WTC11 (cell line): ENCODE measurements around the gene RNU1-4. TPM values are rescaled to one million over a fixed set of nuclear protein-coding genes. Genes with fewer than 3 reads are reported as not detected.

Experiments
- ATAC-seq: fragments of 200-7000 bp; cut with Tn5 transposase; 2 replicates; pipeline ENCODE4 v1.10.0; 2021; ENCODE audit warnings: mild to moderate bottlenecking, moderate library complexity
- CTCF ChIA-PET: fragments of 300-600 bp; sonication (Branson Sonifier 250); formaldehyde crosslinking; loops from one replicate; lab custom pipeline; 2021; ENCODE audit warnings: antibody characterized with exemption; lab: Charles Lee
- POLR2A ChIA-PET: fragments of 350-600 bp; sonication (Branson Sonifier 250); formaldehyde crosslinking; loops from one replicate; lab custom pipeline; 2021; ENCODE audit warnings: antibody characterized with exemption; lab: Charles Lee
- DNase-seq: peaks from one replicate; pipeline ENCODE4 v3.0.0; 2021; ENCODE audit warnings: low spot score
- H3K27ac Mint-ChIP-seq: 2 replicates; pipeline ENCODE4 v1.8.0; 2021; ENCODE audit warnings: mixed read lengths
- H3K27me3 Mint-ChIP-seq: 2 replicates; pipeline ENCODE4 v1.8.0; 2021; ENCODE audit warnings: low read depth, mild to moderate bottlenecking, moderate library complexity, mixed read lengths
- H3K36me3 Mint-ChIP-seq: 2 replicates; pipeline ENCODE4 v1.8.0; 2021; ENCODE audit warnings: mixed read lengths
- H3K4me1 Mint-ChIP-seq: 2 replicates; pipeline ENCODE4 v1.8.0; 2022; ENCODE audit warnings: mixed read lengths
- H3K4me3 Mint-ChIP-seq: 2 replicates; pipeline ENCODE4 v1.8.0; 2021; ENCODE audit warnings: mild to moderate bottlenecking, moderate library complexity, mixed read lengths
- H3K9me3 Mint-ChIP-seq: 2 replicates; pipeline ENCODE4 v1.8.0; 2021; ENCODE audit warnings: mixed read lengths
- E2F1 ChIP-seq: sonication (generic); formaldehyde crosslinking; IDR thresholded peaks from 2 replicates; pipeline ENCODE4 v1.8.0; 2022; ENCODE audit warnings: mild to moderate bottlenecking, missing genetic modification reagents
- GRHL2 ChIP-seq: fragments of 250-450 bp; sonication (Bioruptor Pico); IDR thresholded peaks from 2 replicates; pipeline ENCODE4 v1.8.0; 2022; ENCODE audit warnings: mild to moderate bottlenecking, moderate library complexity; ENCODE audit not compliant: insufficient replicate concordance, severe bottlenecking
- MYBL2 ChIP-seq: sonication (generic); formaldehyde crosslinking; IDR thresholded peaks from 2 replicates; pipeline ENCODE4 v1.8.1; 2023; ENCODE audit warnings: mild to moderate bottlenecking, moderate library complexity, missing genetic modification reagents
- NFE2L1 ChIP-seq: sonication (generic); formaldehyde crosslinking; IDR thresholded peaks from 2 replicates; pipeline ENCODE4 v1.8.1; 2023; ENCODE audit warnings: missing genetic modification reagents
- NR2C2 ChIP-seq: sonication (generic); formaldehyde crosslinking; IDR thresholded peaks from 2 replicates; pipeline ENCODE4 v1.8.0; 2022; ENCODE audit warnings: mild to moderate bottlenecking, missing genetic modification reagents
- SMAD4 ChIP-seq: sonication (generic); formaldehyde crosslinking; IDR thresholded peaks from 2 replicates; pipeline ENCODE4 v1.8.0; 2022; ENCODE audit warnings: mild to moderate bottlenecking, missing genetic modification reagents
- TCF7 ChIP-seq: sonication (generic); formaldehyde crosslinking; IDR thresholded peaks from 2 replicates; pipeline ENCODE4 v1.8.0; 2022; ENCODE audit warnings: mild to moderate bottlenecking, low read depth, missing genetic modification reagents, moderate library complexity
- ZNF219 ChIP-seq: sonication (generic); formaldehyde crosslinking; IDR thresholded peaks from 2 replicates; pipeline ENCODE4 v1.8.0; 2023; ENCODE audit warnings: missing genetic modification reagents, mild to moderate bottlenecking, borderline replicate concordance
- ZNF263 ChIP-seq: sonication (generic); formaldehyde crosslinking; IDR thresholded peaks from 2 replicates; pipeline ENCODE4 v1.8.1; 2022; ENCODE audit warnings: low read depth, mild to moderate bottlenecking, moderate library complexity, missing genetic modification reagents
- total RNA-seq: library from RNA; stranded (reverse); gene quantifications from 3 replicates; pipeline ENCODE4 v1.2.3, GENCODE V29; 2021
- TF ChIP-seq, protein P1 (sequence below): fragments of 250-450 bp; sonication (Bioruptor Pico); IDR thresholded peaks from 2 replicates; pipeline ENCODE4 v1.9.0; 2021; ENCODE audit warnings: moderate library complexity, mild to moderate bottlenecking, inconsistent platforms, borderline replicate concordance
- TF ChIP-seq, protein P2 (sequence below): sonication (generic); formaldehyde crosslinking; IDR thresholded peaks from 2 replicates; pipeline ENCODE4 v1.8.1; 2022; ENCODE audit warnings: missing genetic modification reagents, borderline replicate concordance
- TF ChIP-seq, protein P3 (sequence below): fragments of 250-450 bp; sonication (Bioruptor Pico); IDR thresholded peaks from 2 replicates; pipeline ENCODE4 v1.9.0; 2021; ENCODE audit warnings: mild to moderate bottlenecking
- TF ChIP-seq, protein P4 (sequence below): sonication (generic); formaldehyde crosslinking; IDR thresholded peaks from 2 replicates; pipeline ENCODE4 v1.8.1; 2023; ENCODE audit warnings: mild to moderate bottlenecking, moderate library complexity, missing genetic modification reagents
- TF ChIP-seq, protein P5 (sequence below): sonication (generic); formaldehyde crosslinking; IDR thresholded peaks from 2 replicates; pipeline ENCODE4 v1.8.1; 2022; ENCODE audit warnings: mild to moderate bottlenecking, missing genetic modification reagents, moderate library complexity, borderline replicate concordance

Gene RNU1-4
- total RNA-seq, 1 experiment from 2014 or later = 1,197 TPM

DNA sequence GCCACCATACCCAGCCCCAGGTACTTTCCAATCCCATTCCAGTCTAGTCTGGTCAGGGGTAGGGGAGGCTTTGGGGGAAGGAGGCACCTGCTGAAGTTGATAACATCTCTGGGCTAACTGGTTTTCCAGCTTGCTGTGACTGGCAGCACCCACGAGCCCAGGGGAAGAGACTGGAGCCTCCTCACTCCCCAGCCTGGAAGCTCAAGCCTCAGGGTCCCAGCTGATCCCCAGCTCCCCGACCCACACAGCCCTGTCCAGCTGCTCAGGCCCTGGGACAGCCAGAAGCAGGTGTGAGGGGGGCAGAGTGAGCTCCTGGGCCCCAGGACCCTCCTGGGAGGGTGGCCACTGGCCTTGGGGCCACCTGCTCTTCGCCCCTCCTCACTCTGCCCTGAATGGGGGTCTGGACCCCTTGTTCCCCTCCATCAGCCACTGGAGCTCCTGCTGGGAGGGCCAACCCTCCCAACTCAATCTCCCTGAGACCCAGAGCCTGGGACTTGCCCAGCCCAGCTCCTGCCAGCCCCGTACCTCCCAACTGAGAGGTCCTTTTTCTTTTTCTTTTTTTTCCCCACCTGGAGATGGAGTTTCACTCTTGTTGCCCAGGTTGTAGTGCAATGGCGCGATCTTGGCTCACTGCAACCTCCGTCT, 23.5 kb upstream of the RNU1-4 start:
- TF ChIP-seq TCF7 (CRISPR knock-in tag) (no peak), ZNF219 (no peak), MYBL2 (no peak), NFE2L1 (no peak), GRHL2 (no peak), NR2C2 (CRISPR knock-in tag) (no peak), ZNF263 (CRISPR knock-in tag) (no peak), E2F1 (CRISPR knock-in tag) (no peak), SMAD4 (CRISPR knock-in tag) (no peak)
- TF ChIP-seq, protein P1, sequence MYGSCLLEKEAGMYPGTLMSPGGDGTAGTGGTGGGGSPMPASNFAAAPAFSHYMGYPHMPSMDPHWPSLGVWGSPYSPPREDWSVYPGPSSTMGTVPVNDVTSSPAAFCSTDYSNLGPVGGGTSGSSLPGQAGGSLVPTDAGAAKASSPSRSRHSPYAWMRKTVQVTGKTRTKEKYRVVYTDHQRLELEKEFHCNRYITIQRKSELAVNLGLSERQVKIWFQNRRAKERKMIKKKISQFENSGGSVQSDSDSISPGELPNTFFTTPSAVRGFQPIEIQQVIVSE (CRISPR knock-in tag) = no peak
- TF ChIP-seq, protein P2, sequence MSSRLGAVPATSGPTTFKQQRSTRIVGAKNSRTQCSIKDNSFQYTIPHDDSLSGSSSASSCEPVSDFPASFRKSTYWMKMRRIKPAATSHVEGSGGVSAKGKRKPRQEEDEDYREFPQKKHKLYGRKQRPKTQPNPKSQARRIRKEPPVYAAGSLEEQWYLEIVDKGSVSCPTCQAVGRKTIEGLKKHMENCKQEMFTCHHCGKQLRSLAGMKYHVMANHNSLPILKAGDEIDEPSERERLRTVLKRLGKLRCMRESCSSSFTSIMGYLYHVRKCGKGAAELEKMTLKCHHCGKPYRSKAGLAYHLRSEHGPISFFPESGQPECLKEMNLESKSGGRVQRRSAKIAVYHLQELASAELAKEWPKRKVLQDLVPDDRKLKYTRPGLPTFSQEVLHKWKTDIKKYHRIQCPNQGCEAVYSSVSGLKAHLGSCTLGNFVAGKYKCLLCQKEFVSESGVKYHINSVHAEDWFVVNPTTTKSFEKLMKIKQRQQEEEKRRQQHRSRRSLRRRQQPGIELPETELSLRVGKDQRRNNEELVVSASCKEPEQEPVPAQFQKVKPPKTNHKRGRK = no peak
- TF ChIP-seq, protein P3, sequence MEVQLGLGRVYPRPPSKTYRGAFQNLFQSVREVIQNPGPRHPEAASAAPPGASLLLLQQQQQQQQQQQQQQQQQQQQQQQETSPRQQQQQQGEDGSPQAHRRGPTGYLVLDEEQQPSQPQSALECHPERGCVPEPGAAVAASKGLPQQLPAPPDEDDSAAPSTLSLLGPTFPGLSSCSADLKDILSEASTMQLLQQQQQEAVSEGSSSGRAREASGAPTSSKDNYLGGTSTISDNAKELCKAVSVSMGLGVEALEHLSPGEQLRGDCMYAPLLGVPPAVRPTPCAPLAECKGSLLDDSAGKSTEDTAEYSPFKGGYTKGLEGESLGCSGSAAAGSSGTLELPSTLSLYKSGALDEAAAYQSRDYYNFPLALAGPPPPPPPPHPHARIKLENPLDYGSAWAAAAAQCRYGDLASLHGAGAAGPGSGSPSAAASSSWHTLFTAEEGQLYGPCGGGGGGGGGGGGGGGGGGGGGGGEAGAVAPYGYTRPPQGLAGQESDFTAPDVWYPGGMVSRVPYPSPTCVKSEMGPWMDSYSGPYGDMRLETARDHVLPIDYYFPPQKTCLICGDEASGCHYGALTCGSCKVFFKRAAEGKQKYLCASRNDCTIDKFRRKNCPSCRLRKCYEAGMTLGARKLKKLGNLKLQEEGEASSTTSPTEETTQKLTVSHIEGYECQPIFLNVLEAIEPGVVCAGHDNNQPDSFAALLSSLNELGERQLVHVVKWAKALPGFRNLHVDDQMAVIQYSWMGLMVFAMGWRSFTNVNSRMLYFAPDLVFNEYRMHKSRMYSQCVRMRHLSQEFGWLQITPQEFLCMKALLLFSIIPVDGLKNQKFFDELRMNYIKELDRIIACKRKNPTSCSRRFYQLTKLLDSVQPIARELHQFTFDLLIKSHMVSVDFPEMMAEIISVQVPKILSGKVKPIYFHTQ (CRISPR knock-in tag) = no peak
- TF ChIP-seq, protein P4, sequence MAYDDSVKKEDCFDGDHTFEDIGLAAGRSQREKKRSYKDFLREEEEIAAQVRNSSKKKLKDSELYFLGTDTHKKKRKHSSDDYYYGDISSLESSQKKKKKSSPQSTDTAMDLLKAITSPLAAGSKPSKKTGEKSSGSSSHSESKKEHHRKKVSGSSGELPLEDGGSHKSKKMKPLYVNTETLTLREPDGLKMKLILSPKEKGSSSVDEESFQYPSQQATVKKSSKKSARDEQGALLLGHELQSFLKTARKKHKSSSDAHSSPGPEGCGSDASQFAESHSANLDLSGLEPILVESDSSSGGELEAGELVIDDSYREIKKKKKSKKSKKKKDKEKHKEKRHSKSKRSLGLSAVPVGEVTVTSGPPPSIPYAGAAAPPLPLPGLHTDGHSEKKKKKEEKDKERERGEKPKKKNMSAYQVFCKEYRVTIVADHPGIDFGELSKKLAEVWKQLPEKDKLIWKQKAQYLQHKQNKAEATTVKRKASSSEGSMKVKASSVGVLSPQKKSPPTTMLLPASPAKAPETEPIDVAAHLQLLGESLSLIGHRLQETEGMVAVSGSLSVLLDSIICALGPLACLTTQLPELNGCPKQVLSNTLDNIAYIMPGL (CRISPR knock-in tag) = no peak
- TF ChIP-seq, protein P5, sequence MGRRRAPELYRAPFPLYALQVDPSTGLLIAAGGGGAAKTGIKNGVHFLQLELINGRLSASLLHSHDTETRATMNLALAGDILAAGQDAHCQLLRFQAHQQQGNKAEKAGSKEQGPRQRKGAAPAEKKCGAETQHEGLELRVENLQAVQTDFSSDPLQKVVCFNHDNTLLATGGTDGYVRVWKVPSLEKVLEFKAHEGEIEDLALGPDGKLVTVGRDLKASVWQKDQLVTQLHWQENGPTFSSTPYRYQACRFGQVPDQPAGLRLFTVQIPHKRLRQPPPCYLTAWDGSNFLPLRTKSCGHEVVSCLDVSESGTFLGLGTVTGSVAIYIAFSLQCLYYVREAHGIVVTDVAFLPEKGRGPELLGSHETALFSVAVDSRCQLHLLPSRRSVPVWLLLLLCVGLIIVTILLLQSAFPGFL (CRISPR knock-in tag) = no peak
- DNase-seq (no peak), ATAC-seq (no peak)
- CTCF ChIA-PET = interaction anchor here (0.6 to 2.8 kb wide), 6 partner anchors 9 to 256 kb away, joined by 3 to 25 read pairs (median 8); no protein-coding TSS in a partner anchor
- no peaks in the 10 kb centered on the region for H3K9me3 Mint-ChIP-seq
- H3K27me3 Mint-ChIP-seq = no peaks in the 10 kb centered on the region
- peaks cover 15% of the 10 kb centered on the region for H3K4me1 Mint-ChIP-seq
- POLR2A ChIA-PET = no interaction called here
- no peak overlapping the region; the same call in 1 of the 2 replicates for H3K4me3 Mint-ChIP-seq
- H3K36me3 Mint-ChIP-seq = no peaks in the 10 kb centered on the region
- H3K27ac Mint-ChIP-seq = no peak overlapping the region
